Activated T-cell treated with anti-CD3 and anti-CD28 coated beads, Interleukin-2, amount 50 U/mL, for 72 hours (primary cell): ENCODE data around the gene ATP9B. TPM values are rescaled to one million over a fixed set of nuclear protein-coding genes. Genes with fewer than 3 reads are reported as not detected.
A peak's percentile ranks its signal among the peaks of the same experiment; 100 is the strongest.
"Not testable (repeated sequence)": the region's sequence is repeated elsewhere in the genome, so short reads cannot be mapped to it uniquely, and the experiment has no call there.

Source experiments
- ATAC-seq, 2 donors: fragments of 150-1000 bp; cut with Tn5 transposase; replicated peaks in 1 of 2; 2 replicates each; pipeline ENCODE4 v1.10.0; 2021; ENCODE audit warnings: moderate library complexity in 2 of 2, mild to moderate bottlenecking in 1 of 2
- DNase-seq, 2 donors: peaks; one replicate each; pipeline ENCODE4 v3.0.0; 2021 to 2022; ENCODE audit warnings: mixed read lengths in 1 of 2
- H3K27ac Mint-ChIP-seq: one replicate; pipeline ENCODE4 v1.8.0; 2022; ENCODE audit warnings: mild to moderate bottlenecking, moderate library complexity, mixed read lengths
- H3K27me3 Mint-ChIP-seq: one replicate; pipeline ENCODE4 v1.8.0; 2022; ENCODE audit warnings: low read depth, mixed read lengths
- H3K36me3 Mint-ChIP-seq, 2 donors: one replicate each; pipeline ENCODE4 v1.8.0; 2022; ENCODE audit warnings: mixed read lengths in 2 of 2, mild to moderate bottlenecking in 1 of 2; ENCODE audit not compliant: insufficient read depth in 2 of 2
- H3K4me1 Mint-ChIP-seq: one replicate; pipeline ENCODE4 v1.8.0; 2022; ENCODE audit warnings: low read depth, mixed read lengths
- H3K4me3 Mint-ChIP-seq, 2 donors: one replicate each; pipeline ENCODE4 v1.8.0; 2022; ENCODE audit warnings: mild to moderate bottlenecking in 2 of 2, mixed read lengths in 2 of 2, moderate library complexity in 2 of 2
- H3K9me3 Mint-ChIP-seq, 2 donors: one replicate each; pipeline ENCODE4 v1.8.0; 2022; ENCODE audit warnings: mixed read lengths in 2 of 2
- total RNA-seq, 2 donors: library from RNA; stranded (reverse); gene quantifications; one replicate each; pipeline ENCODE4 v1.2.3, GENCODE V29; 2022

The ATP9B gene
- total RNA-seq, 2 donors from 2014 or later, result 24.1 TPM

GRCh38 chr18:79078791-79079190 is 9.6 kb downstream of the ATP9B start:
- peaks cover 18 to 45% of the 10 kb centered on the region in 2 donors for H3K36me3 Mint-ChIP-seq
- H3K9me3 Mint-ChIP-seq, H3K27ac Mint-ChIP-seq, DNase-seq, H3K27me3 Mint-ChIP-seq, H3K4me3 Mint-ChIP-seq, ATAC-seq: not testable (repeated sequence)
- peaks cover 44% of the 10 kb centered on the region for H3K4me1 Mint-ChIP-seq

GRCh38 chr18:79092874-79093273 is 23.7 kb downstream of the ATP9B start:
- Mint-ChIP-seq H3K36me3 (peaks cover 3 to 5% of the 10 kb centered on the region in 2 donors), H3K4me1 (peaks cover 40% of the 10 kb centered on the region), H3K27me3 (no peaks in the 10 kb centered on the region), H3K4me3 (no peak overlapping the region), H3K9me3 (peaks cover 0 to 4% of the 10 kb centered on the region in 2 donors), H3K27ac (no peak overlapping the region)
- no peak for ATAC-seq
- no peak for DNase-seq

- no peak overlapping the region for H3K27ac Mint-ChIP-seq
- peaks cover 0 to 4% of the 10 kb centered on the region in 2 donors for H3K9me3 Mint-ChIP-seq
- H3K4me1 Mint-ChIP-seq, result peaks cover 40% of the 10 kb centered on the region
- H3K27me3 Mint-ChIP-seq, result no peaks in the 10 kb centered on the region
- peaks cover 6 to 9% of the 10 kb centered on the region in 2 donors for H3K36me3 Mint-ChIP-seq
- DNase-seq (no peak), ATAC-seq (no peak)
- H3K4me3 Mint-ChIP-seq, result no peak overlapping the region
These were observed 24.8 kb downstream of the ATP9B start for GRCh38 chr18:79093986-79094385.

- peaks cover 34% of the 10 kb centered on the region for H3K4me1 Mint-ChIP-seq
- H3K27ac Mint-ChIP-seq, result no peak overlapping the region
- no peak overlapping the region for H3K4me3 Mint-ChIP-seq
- H3K27me3 Mint-ChIP-seq, result no peaks in the 10 kb centered on the region
- peaks cover 9 to 12% of the 10 kb centered on the region in 2 donors for H3K36me3 Mint-ChIP-seq
- H3K9me3 Mint-ChIP-seq, result peaks cover 0 to 4% of the 10 kb centered on the region in 2 donors
- DNase-seq (no peak), ATAC-seq (no peak)
These were observed 26.0 kb downstream of the ATP9B start for GRCh38 chr18:79095216-79095615.

GRCh38 chr18:79100944-79101343 is 31.8 kb downstream of the ATP9B start:
- Mint-ChIP-seq H3K9me3 (peaks cover 0 to 2% of the 10 kb centered on the region in 2 donors), H3K4me1 (peaks cover 11% of the 10 kb centered on the region), H3K27ac (peak overlapping the region; percentile 4), H3K4me3 (no peak overlapping the region), H3K27me3 (no peaks in the 10 kb centered on the region), H3K36me3 (peaks cover 9 to 15% of the 10 kb centered on the region in 2 donors)
- DNase-seq, result no peak
- ATAC-seq, result no peak

DNA sequence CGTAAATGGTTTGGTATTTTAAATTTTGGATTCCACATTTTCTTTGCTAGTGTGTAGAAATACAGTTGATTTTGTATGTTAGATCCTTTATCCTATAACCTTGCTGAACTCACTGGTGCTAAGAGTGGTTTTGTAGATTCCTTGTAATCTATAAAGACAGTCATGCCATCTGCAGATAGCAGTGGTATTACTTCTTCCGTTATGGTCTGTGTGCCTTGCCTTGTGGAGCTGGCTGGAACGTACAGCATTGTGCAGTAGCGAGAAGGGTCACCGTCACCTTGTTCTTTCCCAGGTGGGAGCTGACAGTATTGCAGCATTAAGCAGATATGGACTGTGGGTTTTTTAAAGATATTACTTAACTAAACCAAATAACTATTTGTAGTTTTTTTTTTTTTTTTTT is 33.7 kb downstream of the ATP9B start:
- no peak for ATAC-seq
- no peak overlapping the region for H3K4me3 Mint-ChIP-seq
- peaks cover 20% of the 10 kb centered on the region for H3K4me1 Mint-ChIP-seq
- H3K27me3 Mint-ChIP-seq, result no peaks in the 10 kb centered on the region
- peaks cover 7 to 10% of the 10 kb centered on the region in 2 donors for H3K36me3 Mint-ChIP-seq
- no peaks in the 10 kb centered on the region for H3K9me3 Mint-ChIP-seq
- H3K27ac Mint-ChIP-seq, result no peak overlapping the region
- no peak for DNase-seq

DNA sequence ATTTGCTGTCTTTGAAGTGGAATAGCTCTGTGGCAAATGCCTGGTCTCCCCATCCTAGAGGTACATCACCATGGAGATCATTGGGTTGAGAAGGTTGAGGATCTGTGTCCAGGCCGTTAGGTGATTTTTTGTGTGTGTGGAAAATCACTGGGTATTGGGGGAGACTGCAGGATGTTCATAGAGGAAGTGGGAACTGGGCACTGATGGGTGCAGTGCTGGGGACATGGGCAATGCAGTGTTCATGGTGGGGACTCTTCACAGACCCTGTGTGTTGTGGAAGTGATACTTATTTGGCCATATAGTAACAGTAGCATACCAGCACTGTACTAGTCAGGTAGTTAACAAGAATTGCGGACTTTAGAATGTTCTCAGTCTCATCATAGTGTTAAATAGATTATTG is 34.9 kb downstream of the ATP9B start:
- peaks cover 24% of the 10 kb centered on the region for H3K4me1 Mint-ChIP-seq
- H3K9me3 Mint-ChIP-seq, result no peaks in the 10 kb centered on the region

DNA sequence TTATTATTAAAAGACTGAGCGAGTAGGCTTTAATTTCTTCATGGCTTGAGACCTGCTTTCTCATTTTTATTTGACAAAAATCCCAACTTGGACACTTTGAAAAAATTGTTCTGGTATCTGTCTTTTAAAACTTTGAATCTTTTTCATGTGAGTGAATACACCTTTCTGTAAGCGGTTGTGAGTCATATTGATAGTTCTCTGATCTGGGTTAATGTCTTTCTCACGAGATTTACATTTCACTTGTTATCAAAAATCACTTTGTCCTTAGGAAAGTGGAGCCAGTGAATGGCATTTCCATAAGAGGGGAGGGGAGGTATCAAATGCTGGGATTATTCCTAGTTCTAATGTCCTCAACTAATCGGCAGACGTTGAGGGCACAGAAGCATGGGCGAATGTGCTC is 36.3 kb downstream of the ATP9B start:
- no peak for DNase-seq
- Mint-ChIP-seq H3K4me3 (no peak overlapping the region), H3K4me1 (peaks cover 24% of the 10 kb centered on the region), H3K36me3 (peaks cover 0 to 2% of the 10 kb centered on the region in 2 donors), H3K27me3 (no peaks in the 10 kb centered on the region), H3K9me3 (no peaks in the 10 kb centered on the region), H3K27ac (peak overlapping the region; percentile 5)
- no peak for ATAC-seq

More for the DNA sequence above, 34.9 kb downstream of the ATP9B start:
- DNase-seq (no peak), ATAC-seq (no peak)
- Mint-ChIP-seq H3K27me3 (no peaks in the 10 kb centered on the region), H3K4me3 (no peak overlapping the region), H3K27ac (no peak overlapping the region), H3K36me3 (peaks cover 2 to 4% of the 10 kb centered on the region in 2 donors)

- H3K36me3 Mint-ChIP-seq, result no peaks in the 10 kb centered on the region
- ATAC-seq, result no peak
- H3K27me3 Mint-ChIP-seq, result no peaks in the 10 kb centered on the region
- H3K27ac Mint-ChIP-seq, result peak overlapping the region; percentile 5
- no peaks in the 10 kb centered on the region for H3K9me3 Mint-ChIP-seq
- DNase-seq, result no peak
- no peak overlapping the region for H3K4me3 Mint-ChIP-seq
- peaks cover 24% of the 10 kb centered on the region for H3K4me1 Mint-ChIP-seq
These were observed 36.9 kb downstream of the ATP9B start for GRCh38 chr18:79106084-79106483.

GRCh38 chr18:79107886-79108285 is 38.7 kb downstream of the ATP9B start:
- Mint-ChIP-seq H3K36me3 (no peaks in the 10 kb centered on the region), H3K27ac (no peak overlapping the region)

DNA sequence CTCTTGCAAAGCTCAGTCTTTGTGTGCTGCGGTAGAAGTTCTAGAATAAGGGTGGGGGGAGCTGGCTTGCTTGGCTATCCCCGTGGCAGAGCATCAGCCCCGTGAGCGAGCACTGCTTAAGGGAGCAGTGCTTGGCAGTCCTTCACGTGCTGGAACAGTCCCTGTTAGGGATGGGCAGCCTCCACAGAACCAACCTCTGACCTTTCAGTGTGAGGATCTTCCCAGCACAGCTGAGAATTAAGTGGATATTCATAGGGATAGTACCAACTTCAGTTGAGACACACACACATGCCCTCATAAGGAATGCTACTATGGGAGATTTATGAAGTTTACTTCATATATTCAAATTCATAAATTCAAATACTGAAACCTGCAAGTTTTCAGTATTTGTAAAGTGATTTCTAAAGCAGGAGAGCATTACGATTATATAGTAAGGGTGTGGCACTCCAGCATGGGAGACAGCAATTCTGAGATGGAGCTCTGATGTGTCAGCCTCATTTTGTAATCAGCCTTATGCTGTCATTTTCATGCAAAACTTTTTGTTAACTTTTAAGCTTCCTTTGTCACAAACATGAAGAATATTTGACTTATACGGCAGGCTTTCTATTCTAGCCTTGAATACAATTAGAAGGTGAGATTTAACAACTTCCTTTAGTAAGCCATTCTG is 39.5 kb downstream of the ATP9B start:
- no peaks in the 10 kb centered on the region for H3K27me3 Mint-ChIP-seq
- no peaks in the 10 kb centered on the region for H3K9me3 Mint-ChIP-seq
- no peak overlapping the region for H3K27ac Mint-ChIP-seq
- ATAC-seq (no peak), DNase-seq (no peak)
- H3K4me3 Mint-ChIP-seq, result no peak overlapping the region
- H3K36me3 Mint-ChIP-seq, result peaks cover 0 to 3% of the 10 kb centered on the region in 2 donors
- H3K4me1 Mint-ChIP-seq, result peaks cover 24% of the 10 kb centered on the region

More at GRCh38 chr18:79107886-79108285, 38.7 kb downstream of the ATP9B start:
- Mint-ChIP-seq H3K4me3 (no peak overlapping the region), H3K9me3 (no peaks in the 10 kb centered on the region), H3K4me1 (peaks cover 24% of the 10 kb centered on the region), H3K27me3 (no peaks in the 10 kb centered on the region)
- ATAC-seq, result no peak
- DNase-seq, result no peak

DNA sequence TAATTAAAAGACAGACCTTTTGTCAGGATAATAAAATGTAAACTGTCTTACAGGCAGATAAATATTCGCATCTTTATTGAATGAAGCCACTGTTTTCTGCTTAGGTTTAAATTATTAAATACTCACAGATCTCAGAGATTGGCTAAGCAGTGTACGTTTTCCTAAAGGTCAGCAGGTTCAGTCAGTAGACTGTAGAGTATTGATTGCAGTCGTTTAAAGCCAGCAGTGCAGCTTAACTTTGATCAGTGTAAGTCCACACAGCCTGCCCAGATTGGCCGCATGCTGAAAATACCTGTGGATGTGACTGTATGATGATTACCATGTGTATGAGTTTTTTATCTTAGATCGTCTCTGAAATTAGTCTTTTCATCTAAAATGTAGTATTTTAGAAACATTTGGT is 42.3 kb downstream of the ATP9B start:
- H3K27me3 Mint-ChIP-seq, result no peaks in the 10 kb centered on the region
- peaks cover 2 to 14% of the 10 kb centered on the region in 2 donors for H3K36me3 Mint-ChIP-seq
- no peaks in the 10 kb centered on the region for H3K9me3 Mint-ChIP-seq
- ATAC-seq, result no peak
- no peak for DNase-seq
- H3K4me1 Mint-ChIP-seq, result peaks cover 13% of the 10 kb centered on the region
- no peak overlapping the region for H3K27ac Mint-ChIP-seq
- H3K4me3 Mint-ChIP-seq, result no peak overlapping the region

- H3K27me3 Mint-ChIP-seq, result no peaks in the 10 kb centered on the region
- no peak overlapping the region for H3K4me3 Mint-ChIP-seq
- no peak overlapping the region for H3K27ac Mint-ChIP-seq
- DNase-seq (no peak), ATAC-seq (no peak)
- H3K9me3 Mint-ChIP-seq, result no peaks in the 10 kb centered on the region
- peaks cover 2 to 18% of the 10 kb centered on the region in 2 donors for H3K36me3 Mint-ChIP-seq
- H3K4me1 Mint-ChIP-seq, result no peaks in the 10 kb centered on the region
These were observed 48.2 kb downstream of the ATP9B start for GRCh38 chr18:79117385-79117784.

DNA sequence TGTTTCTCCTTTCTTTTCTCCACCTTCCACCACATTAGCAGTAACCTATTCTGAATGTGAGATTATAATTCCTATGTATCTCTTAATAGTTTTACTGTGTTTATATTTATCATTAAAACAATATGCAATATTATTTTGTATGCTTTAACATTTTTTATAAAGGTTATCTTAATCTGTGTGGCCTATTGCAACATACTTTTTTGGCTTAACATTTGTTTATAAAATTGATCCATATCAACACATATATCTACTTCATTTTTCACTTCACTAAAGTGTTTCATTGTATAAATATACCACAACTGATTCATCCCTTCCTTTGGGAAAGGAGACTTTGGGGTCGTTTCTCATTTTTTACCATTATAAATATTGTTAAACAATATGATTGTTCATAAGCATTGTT is 48.6 kb downstream of the ATP9B start:
- ATAC-seq, result no peak
- no peak overlapping the region for H3K27ac Mint-ChIP-seq
- H3K36me3 Mint-ChIP-seq, result peaks cover 2 to 18% of the 10 kb centered on the region in 2 donors

More for the DNA sequence above, 48.6 kb downstream of the ATP9B start:
- no peaks in the 10 kb centered on the region for H3K4me1 Mint-ChIP-seq
- no peaks in the 10 kb centered on the region for H3K27me3 Mint-ChIP-seq
- DNase-seq, result no peak
- H3K4me3 Mint-ChIP-seq, result no peak overlapping the region
- H3K9me3 Mint-ChIP-seq, result no peaks in the 10 kb centered on the region
